H1 (cell line): ENCODE data around the gene SCN8A. TPM values are rescaled to one million over a fixed set of nuclear protein-coding genes. Genes with fewer than 3 reads are reported as not detected.

ENCODE experiments used
- BCL11A ChIP-seq, 2 experiments: IDR thresholded peaks; one replicate each; pipeline ENCODE4 v1.6.1; 2011; ENCODE audit warnings: low read depth in 2 of 2, low read length in 2 of 2, mild to moderate bottlenecking in 2 of 2
- KDM5A ChIP-seq: fragments of 200-600 bp; IDR thresholded peaks from 2 replicates; pipeline ENCODE4 v1.7.1; 2012; ENCODE audit warnings: mild to moderate bottlenecking, low read length, inconsistent platforms, mixed read lengths
- PHF8 ChIP-seq: fragments of 200-600 bp; sonication (generic); conservative IDR thresholded peaks from 2 replicates; pipeline ENCODE4 v1.7.1; 2012; ENCODE audit warnings: low read depth, mild to moderate bottlenecking, inconsistent platforms, low read length, moderate library complexity
- RFX5 ChIP-seq: IDR thresholded peaks from 2 replicates; pipeline ENCODE4 v1.6.1; 2011; ENCODE audit warnings: low read depth, low read length, improper control_type of control experiment, borderline replicate concordance
- SIN3A ChIP-seq, 2 experiments: IDR thresholded peaks in 1 of 2; conservative IDR thresholded peaks in 1 of 2; 2 replicates each; pipeline ENCODE4 v1.6.1; 2011 to 2012; ENCODE audit warnings: low read length in 2 of 2, improper control_type of control experiment in 1 of 2, low read depth in 1 of 2, mild to moderate bottlenecking in 1 of 2
- SIRT6 ChIP-seq: IDR thresholded peaks from one replicate; pipeline ENCODE4 v1.7.1; 2012; ENCODE audit warnings: low read length, inconsistent platforms
- polyA plus RNA-seq, 7 experiments: library from polyadenylated mRNA; depleted of rRNA in 3 of 7; stranded (reverse) in 5 of 7; unstranded in 2 of 7; fragments of >200 nt in 5 of 7; fragments of 200-250 nt in 2 of 7; gene quantifications; 1 replicate in 5 of 7; 2 replicates in 1 of 7; 4 replicates in 1 of 7; pipeline versions ENCODE4 v1.2.1 to v1.2.3, GENCODE V29; 2011 to 2013; ENCODE audit warnings: missing spikeins in 2 of 7, mixed read lengths in 2 of 7
- total RNA-seq: library from RNA; stranded (reverse); fragmentation: NEBNext Ultra II Directional; extraction: Animal tissue kit (Norgen Biotek cat#: 25700); gene quantifications from 2 replicates; pipeline ENCODE4 v1.2.1, GENCODE V29; 2021
- TF ChIP-seq, protein P1 (sequence below): IDR thresholded peaks from 2 replicates; pipeline ENCODE4 v1.6.1; 2011; ENCODE audit warnings: low read length, improper control_type of control experiment

Gene SCN8A
- total and polyA plus RNA-seq, 2 of the 8 experiments (the other 6 are each of a cell fraction or from before 2014, with no cell fraction given): 6.3 to 10.7 TPM

DNA sequence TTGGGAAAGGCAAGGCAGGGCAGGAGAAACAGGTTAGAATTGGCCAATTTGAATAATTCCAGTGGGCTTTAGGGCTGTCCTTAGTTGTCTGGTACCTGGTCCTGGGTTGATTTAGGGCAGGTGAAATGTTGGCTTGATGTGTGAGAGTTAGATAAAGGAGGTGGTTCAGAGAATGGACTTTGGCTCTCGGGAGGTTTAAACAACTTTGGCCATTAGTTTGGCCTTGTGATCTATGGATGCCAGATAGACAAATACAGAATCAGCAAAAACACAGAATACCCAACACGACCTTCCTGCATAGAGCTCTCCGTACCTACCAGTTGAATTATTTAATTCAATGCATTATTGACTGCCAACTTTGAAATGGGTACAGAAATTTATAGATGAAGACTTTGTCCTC is 35.1 kb downstream of the SCN8A start (continued):
- TF ChIP-seq KDM5A: no peak
- no peak for TF ChIP-seq SIRT6
- TF ChIP-seq, protein P1, sequence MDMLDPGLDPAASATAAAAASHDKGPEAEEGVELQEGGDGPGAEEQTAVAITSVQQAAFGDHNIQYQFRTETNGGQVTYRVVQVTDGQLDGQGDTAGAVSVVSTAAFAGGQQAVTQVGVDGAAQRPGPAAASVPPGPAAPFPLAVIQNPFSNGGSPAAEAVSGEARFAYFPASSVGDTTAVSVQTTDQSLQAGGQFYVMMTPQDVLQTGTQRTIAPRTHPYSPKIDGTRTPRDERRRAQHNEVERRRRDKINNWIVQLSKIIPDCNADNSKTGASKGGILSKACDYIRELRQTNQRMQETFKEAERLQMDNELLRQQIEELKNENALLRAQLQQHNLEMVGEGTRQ: no peak
- TF ChIP-seq SIN3A (conservative IDR thresholded peaks at IDR 0.05 in 1 of 2, IDR thresholded peaks at IDR 0.05 in 1 of 2; ENCODE audit: low read depth in 1 of 2, low read length in 2 of 2): no peak
- no peak for TF ChIP-seq BCL11A (IDR thresholded peaks at IDR 0.05; ENCODE audit: low read depth in 2 of 2, low read length in 2 of 2)
- TF ChIP-seq PHF8: no peak
- no peak for TF ChIP-seq RFX5
